Prostate gland (tissue), 2 donors: ENCODE results near the gene TSHZ1.

Experiments used
- POLR2AphosphoS5 ChIP-seq: sonication (generic); formaldehyde crosslinking; IDR thresholded peaks from one replicate; pipeline ENCODE4 v1.6.1; 2017; ENCODE audit warnings: antibody characterized with exemption
- TF ChIP-seq, protein P1 (sequence below), 4 experiments: fragments of 200-600 bp in 2 of 4; fragments of 450-650 bp in 2 of 4; sonication (generic) in 2 of 4; IDR thresholded peaks; 1 replicate in 3 of 4; 2 replicates in 1 of 4; pipeline ENCODE4 v1.5.1; 2016 to 2019; ENCODE audit warnings: antibody characterized with exemption in 4 of 4, mild to moderate bottlenecking in 2 of 4, moderate library complexity in 2 of 4

DNA sequence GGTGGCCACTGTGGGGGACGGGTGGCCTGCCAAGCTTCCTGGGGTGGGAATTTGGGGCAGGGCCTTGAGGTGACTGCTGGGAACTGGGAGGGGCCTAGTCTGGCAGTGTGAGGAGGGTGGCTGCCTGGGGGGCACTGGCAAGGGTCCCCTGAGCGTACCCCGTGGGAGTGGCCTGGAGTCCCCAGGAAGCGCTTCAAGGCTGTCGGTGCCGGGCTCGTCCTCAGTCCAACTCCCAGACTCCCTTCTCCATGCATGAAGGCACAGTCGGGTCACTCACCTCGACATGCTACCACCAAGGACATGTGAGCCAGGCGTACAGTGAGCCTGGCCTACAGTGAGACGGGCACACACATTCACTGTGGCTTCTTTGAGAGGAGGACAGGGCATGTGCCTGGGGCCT lies 111.6 kb downstream of the TSHZ1 start:
- TF ChIP-seq, protein P1, sequence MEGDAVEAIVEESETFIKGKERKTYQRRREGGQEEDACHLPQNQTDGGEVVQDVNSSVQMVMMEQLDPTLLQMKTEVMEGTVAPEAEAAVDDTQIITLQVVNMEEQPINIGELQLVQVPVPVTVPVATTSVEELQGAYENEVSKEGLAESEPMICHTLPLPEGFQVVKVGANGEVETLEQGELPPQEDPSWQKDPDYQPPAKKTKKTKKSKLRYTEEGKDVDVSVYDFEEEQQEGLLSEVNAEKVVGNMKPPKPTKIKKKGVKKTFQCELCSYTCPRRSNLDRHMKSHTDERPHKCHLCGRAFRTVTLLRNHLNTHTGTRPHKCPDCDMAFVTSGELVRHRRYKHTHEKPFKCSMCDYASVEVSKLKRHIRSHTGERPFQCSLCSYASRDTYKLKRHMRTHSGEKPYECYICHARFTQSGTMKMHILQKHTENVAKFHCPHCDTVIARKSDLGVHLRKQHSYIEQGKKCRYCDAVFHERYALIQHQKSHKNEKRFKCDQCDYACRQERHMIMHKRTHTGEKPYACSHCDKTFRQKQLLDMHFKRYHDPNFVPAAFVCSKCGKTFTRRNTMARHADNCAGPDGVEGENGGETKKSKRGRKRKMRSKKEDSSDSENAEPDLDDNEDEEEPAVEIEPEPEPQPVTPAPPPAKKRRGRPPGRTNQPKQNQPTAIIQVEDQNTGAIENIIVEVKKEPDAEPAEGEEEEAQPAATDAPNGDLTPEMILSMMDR (IDR thresholded peaks at IDR 0.05): no peak
- TF ChIP-seq POLR2AphosphoS5: no peak
